Stomach (tissue), 4 donors: ENCODE data around the gene SLC39A1.

Experiments
- CTCF ChIP-seq, 7 experiments: fragments of 450-650 bp in 4 of 7; fragments of 200-600 bp in 3 of 7; sonication (generic) in 3 of 7; IDR thresholded peaks; one replicate each; pipeline ENCODE4 v1.5.1; 2016 to 2019; ENCODE audit warnings: antibody characterized with exemption in 7 of 7, control low read depth in 2 of 7, mild to moderate bottlenecking in 1 of 7
- POLR2A ChIP-seq, 4 donors: fragments of 450-650 bp; IDR thresholded peaks; one replicate each; pipeline ENCODE4 v1.6.1; 2016; ENCODE audit warnings: antibody characterized with exemption in 4 of 4, control low read depth in 2 of 4, mild to moderate bottlenecking in 1 of 4, moderate library complexity in 1 of 4

GRCh38 chr1:153976819-153977249 is 13.5 kb upstream of the SLC39A1 start:
- no peak for TF ChIP-seq CTCF (IDR thresholded peaks at IDR 0.05)
- no peak for TF ChIP-seq POLR2A (IDR thresholded peaks at IDR 0.05)
